M059J (cell line): ENCODE results near the gene EGR2. TPM values are rescaled to one million over a fixed set of nuclear protein-coding genes. Genes with fewer than 3 reads are reported as not detected.
"Not testable (repeated sequence)": the region's sequence is repeated elsewhere in the genome, so short reads cannot be mapped to it uniquely, and the experiment has no call there.

ENCODE experiments used
- DNase-seq: peaks from one replicate; pipeline ENCODE4 v3.0.0-alpha.2; 2012; ENCODE audit warnings: low read depth
- total RNA-seq: library from RNA; depleted of rRNA; stranded (reverse); fragments of >200 nt; shearing (Covaris generic); gene quantifications from 2 replicates; pipeline ENCODE4 v1.2.3, GENCODE V29; 2014; rRNA removed

Gene EGR2
- total RNA-seq, 1 experiment from 2014 or later: 0.05 TPM

- DNase-seq: peak; percentile 33
These were observed 21.9 kb downstream of the EGR2 start for GRCh38 chr10:62794306-62794705.

DNA sequence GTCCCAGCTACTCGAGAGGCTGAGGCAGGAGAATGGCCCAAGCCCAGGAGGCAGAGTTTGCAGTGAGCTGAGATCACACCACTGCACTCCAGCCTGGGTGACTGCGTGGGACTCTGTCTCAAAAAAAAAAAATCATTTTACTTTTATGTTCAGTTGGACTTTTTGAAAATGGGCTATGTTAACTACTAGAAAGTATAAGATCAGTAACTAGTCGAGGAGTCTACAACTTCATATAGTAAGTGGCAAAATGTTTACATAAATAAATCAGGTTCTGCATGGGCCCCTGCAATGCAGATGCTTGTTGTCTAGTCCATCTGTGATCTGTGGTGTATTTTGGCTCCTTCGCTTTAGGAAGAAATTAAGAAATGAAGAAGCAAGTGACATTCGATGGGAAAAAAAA, 23.9 kb downstream of the EGR2 start:
- no peak for DNase-seq

DNA sequence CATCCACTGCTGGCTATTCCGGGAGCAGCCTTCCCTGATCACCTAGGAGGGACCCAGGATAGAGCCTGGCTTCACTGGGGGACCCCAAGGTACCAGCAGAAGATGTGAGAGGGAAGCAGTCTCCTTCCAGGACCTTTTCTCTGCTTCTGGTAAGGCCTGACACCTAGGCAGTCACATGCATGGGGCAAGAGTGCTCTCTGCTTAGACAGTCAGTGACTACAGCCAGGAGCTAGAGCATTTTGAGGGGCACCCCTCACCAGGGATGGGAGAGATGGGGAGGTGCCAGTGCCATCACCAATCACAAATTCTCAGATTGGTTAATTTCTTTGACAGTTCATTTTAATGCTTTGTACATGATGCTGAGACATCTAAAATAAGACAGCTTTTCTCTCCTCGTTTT, 25.6 kb downstream of the EGR2 start:
- DNase-seq: no peak

DNA sequence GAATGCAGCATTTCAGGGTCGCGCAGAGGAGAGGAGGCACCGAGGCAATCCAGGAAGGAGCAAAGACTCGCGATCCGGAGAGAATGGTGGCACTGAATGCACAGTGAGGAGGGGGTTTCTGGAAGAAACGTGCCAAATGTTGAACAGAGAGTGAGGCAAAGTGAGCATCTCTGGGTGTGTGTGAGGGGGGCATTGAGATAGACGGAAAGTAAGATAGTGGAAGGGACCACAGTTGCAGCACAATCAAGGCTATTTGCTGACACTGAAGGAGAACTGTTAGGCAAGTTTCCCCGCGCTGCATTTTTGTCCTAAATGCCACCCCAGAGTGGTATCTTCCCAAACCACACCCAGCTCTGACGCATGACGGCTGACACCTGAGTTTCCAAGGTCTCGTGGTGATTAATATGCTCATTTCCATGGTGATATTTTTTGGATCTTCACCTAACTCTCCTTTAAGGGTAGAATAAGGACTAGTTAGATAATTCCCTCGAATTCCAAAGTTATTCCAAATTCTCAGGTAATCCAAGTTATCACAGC, 26.1 kb downstream of the EGR2 start:
- no peak for DNase-seq

GRCh38 chr10:62788861-62789467, 27.2 kb downstream of the EGR2 start:
- peak; percentile 6 for DNase-seq

DNA sequence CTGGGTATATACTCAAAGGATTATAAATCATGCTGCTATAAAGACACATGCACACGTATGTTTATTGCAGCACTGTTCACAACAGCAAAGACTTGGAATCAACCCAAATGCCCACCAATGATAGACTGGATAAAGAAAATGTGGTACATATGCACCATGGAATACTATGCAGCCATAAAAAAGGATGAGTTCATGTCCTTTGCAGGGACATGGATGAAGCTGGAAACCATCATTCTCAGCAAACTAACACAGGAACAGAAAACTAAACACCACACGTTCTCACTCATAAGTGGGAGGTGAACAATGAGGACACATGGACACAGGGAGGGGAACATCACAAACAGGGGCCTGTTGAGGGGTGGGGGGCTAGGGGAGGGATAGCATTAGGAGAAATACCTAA, 27.9 kb downstream of the EGR2 start:
- not testable (repeated sequence) for DNase-seq

DNA sequence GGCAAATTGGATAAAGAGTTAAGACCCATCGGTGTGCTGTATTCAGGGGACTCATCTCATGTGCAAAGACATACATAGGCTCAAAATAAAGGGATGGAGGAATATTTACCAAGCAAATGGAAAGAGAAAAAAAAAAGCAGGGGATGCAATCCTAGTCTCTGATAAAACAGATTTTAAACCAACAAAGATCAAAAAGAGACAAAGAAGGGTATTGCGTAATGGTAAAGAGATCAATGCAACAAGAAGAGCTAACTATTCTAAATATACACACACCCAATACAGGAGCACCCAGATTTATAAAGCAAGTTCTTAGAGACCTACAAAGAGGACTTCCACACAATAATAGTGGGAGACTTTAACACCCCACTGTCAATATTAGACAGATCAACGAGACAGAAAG, 31.6 kb downstream of the EGR2 start:
- DNase-seq: not testable (repeated sequence)

DNA sequence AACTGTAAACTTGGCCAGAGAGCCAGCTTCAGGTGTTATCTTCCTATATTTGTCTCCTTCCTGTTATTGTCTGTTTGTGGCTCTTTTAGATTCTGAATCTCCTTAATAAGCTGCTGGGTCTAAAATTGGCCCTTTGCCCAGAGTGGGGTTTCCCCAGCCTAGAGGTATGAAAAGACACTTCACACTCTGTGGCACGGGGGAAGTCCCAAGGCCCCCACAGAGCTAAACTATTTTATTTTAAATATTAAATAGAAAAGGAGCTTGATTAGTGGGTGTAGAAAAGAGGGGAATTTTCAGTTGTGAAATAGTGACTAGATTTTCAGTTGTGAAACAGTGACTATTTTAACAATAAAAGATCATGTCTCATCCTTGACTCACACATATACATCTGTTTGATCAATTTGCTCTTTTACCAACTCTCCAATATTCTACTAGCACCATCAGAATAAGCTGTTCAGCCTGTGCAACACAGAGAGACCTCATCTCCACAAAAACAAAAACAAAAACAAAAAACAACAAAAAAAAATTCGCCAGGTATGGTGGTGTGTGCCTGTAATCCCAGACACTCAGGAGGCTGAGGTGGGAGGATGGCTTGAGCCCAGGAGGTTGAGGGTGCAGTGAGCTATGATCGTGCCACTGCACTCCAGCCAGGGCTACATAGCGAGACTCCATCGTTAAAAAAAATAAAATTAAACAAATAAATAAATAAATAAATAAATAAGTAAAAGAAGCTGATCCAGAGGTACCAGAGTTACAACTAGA, 36.5 kb downstream of the EGR2 start:
- peak; percentile 18 for DNase-seq

DNA sequence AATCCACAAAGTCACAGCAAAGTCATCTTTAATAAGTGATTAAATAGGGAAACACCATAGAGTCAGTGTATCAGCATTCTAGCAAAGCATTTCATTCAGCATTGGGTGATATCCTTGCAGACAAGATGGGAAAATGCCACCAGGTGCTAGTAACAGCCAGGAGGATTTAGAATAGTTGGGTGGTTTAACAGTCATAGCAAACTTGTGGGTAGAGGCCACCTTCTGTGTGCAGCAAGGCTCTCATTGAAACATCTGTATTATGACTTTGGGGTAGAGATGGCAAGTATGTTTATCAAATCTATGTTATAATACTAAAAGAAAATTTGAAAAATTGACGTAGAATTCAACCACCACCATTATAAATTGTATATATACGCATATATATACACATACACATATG, 38.0 kb downstream of the EGR2 start:
- DNase-seq: no peak

GRCh38 chr10:62772186-62772974, 43.8 kb downstream of the EGR2 start:
- no peak for DNase-seq

DNA sequence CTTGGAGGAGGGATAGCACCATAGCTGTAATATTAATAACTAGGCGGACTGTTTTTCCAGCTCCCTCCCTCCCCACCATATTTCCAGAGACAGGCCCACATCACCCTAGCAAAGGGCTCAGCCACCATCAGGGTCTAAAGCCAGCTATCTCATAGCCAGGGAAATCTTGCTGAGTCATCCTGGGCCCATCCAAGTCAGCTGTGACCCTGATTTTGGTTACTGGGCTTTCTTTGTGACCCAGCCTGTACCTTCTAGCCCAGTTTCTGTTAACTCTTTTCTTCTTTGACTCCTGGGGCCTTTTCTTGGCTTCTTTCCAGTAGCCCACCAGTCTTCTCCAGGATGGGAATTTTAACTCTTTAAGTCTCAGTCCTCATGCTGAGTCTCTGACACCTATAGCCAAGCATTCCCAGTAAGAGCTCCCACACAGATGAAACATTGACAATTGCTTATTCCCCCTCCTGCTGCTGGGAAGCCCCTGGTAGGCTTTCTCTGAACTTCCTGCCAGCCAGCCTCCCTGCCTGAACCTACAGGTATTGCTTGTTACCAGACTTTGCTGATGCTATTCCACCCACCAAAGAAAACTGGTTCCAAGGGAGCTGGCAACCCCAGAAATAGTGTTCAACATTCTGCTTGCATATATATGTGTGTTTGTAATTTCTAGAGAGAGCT, 46.5 kb downstream of the EGR2 start:
- no peak for DNase-seq

GRCh38 chr10:62766386-62766785, 49.8 kb downstream of the EGR2 start:
- DNase-seq: no peak

DNA sequence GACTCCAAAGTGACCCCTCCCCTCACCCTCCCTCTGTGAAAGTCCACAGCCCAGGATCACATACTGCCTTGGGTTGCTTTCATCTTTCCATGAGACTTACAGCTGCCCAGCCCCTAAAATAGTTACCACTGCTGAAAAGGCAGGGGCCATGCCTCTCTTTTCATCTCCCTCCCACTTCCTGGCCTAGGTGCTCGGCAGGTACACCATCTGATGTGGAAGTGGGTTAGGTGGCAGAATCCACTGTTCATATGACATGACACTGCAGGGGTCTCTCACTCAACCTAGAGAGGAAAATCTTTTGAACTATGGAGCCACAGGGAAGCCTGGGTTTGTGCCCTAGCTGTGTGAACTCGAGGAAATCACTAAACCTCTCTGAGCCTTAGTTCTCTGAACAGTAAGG, 50.4 kb downstream of the EGR2 start:
- DNase-seq: no peak

DNA sequence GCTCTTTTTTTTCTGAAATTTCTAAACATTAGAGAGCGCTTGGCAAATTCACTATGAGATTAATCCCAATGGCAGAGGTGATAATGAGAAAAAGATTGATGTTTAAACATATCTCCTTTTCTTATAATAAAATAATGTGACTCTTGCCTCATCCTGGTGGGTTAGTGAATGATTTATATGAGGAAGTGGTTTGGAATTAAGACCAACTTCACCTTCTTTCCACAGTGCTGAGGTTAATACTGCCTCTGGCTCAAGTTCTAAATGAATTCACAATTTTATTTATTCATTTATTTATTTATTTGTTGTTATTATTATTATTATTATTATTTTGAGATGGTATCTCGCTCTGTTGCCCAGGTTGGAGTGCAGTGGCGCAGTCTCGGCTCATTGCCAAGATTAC, 52.2 kb downstream of the EGR2 start:
- no peak for DNase-seq

DNA sequence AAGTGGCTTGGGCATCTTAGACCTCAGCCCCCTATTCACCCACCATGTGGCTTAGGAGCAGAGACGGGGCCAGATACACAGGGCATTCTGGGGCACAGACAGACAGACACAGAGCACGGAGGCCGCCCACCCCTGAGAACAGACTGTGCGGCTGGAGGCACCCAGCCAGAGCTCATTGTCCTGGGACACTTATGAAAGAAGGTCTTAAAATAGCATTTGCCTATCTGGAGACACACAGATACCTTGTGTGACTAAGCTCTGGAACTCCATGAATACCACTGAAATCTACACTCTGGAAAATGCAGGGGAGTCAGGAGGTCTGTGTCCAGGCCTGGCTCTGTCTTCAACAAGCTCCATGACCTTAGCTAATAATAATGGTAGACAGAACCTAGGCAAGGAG, 53.0 kb downstream of the EGR2 start:
- DNase-seq: no peak

Other genes starting within 250 kb of the EGR2 start
- 22.4 and 29.8 TPM in 2 replicates for gene ADO, start 11.6 kb downstream of the EGR2 start, total RNA-seq